A673 (cell line): ENCODE data around the gene ST6GALNAC5.

Experiments used
- EZH2 ChIP-seq: fragments of 200-600 bp; sonication (generic); IDR thresholded peaks from 2 replicates; pipeline ENCODE4 v1.6.1; 2017; ENCODE audit warnings: borderline replicate concordance, low read depth, mild to moderate bottlenecking, mixed read lengths, antibody characterized with exemption, low read length; ENCODE audit not compliant: poor library complexity, severe bottlenecking
- TF ChIP-seq, protein P1 (sequence below): fragments of 300-800, 200-600 bp; sonication (generic); conservative IDR thresholded peaks from 2 replicates; pipeline ENCODE4 v1.5.1; 2017; ENCODE audit warnings: low read depth, mild to moderate bottlenecking, antibody characterized with exemption, low read length, moderate library complexity, mixed read lengths

- TF ChIP-seq, protein P1, sequence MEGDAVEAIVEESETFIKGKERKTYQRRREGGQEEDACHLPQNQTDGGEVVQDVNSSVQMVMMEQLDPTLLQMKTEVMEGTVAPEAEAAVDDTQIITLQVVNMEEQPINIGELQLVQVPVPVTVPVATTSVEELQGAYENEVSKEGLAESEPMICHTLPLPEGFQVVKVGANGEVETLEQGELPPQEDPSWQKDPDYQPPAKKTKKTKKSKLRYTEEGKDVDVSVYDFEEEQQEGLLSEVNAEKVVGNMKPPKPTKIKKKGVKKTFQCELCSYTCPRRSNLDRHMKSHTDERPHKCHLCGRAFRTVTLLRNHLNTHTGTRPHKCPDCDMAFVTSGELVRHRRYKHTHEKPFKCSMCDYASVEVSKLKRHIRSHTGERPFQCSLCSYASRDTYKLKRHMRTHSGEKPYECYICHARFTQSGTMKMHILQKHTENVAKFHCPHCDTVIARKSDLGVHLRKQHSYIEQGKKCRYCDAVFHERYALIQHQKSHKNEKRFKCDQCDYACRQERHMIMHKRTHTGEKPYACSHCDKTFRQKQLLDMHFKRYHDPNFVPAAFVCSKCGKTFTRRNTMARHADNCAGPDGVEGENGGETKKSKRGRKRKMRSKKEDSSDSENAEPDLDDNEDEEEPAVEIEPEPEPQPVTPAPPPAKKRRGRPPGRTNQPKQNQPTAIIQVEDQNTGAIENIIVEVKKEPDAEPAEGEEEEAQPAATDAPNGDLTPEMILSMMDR: no peak
- no peak for TF ChIP-seq EZH2
Measured at GRCh38 chr1:77026135-77026534, 158.9 kb downstream of the ST6GALNAC5 start.
